GM21526 (cell line): ENCODE measurements around the gene TK2.
"Not testable (repeated sequence)": the region's sequence is repeated elsewhere in the genome, so short reads cannot be mapped to it uniquely, and the experiment has no call there.

Experiments
- ATAC-seq: cut with Tn5 transposase; IDR thresholded peaks from one replicate; pipeline ENCODE4 v1.9.1; 2021; ENCODE audit warnings: moderate library complexity; ENCODE audit not compliant: unreplicated experiment, low FRiP score

TK2 gene

DNA sequence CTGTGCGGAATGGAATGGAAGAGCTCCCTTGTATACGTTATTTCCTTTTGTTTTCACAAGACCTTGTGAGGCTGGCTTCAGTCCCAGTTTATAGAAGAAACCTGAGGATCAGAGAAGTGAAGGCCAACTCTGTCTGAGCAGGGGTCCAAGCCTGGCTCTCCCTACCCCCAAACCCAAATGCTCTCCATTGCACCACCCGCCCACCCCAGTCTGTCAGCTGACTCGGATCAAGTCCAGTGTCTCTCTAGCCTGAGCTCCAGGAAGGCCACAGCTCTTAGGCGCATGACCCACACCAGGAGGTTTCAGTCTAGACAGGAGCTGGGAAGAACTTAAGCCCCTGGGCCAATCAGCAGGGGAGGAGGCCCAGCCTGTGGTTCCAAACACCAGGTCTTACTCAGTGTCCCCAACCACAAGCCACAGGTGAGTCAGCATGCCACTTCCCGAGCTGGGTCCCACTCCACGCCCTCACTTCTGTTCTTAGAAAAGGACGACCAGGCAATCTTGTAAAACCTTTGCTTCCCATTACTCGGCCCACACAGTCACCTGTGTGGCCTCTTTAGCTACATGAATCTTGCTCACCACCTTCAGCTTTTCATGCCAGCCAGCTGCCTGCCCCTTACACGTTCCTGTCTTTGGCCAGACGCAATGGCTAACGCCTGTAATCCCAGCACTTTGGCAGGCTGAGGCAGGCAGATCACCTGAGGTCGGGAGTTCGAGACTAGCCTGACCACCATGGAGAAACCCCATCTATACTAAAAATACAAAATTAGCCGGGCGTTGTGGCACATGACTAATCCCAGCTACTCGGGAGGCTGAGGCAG is 27.8 kb downstream of the TK2 start:
- peak; percentile 48 for ATAC-seq

DNA sequence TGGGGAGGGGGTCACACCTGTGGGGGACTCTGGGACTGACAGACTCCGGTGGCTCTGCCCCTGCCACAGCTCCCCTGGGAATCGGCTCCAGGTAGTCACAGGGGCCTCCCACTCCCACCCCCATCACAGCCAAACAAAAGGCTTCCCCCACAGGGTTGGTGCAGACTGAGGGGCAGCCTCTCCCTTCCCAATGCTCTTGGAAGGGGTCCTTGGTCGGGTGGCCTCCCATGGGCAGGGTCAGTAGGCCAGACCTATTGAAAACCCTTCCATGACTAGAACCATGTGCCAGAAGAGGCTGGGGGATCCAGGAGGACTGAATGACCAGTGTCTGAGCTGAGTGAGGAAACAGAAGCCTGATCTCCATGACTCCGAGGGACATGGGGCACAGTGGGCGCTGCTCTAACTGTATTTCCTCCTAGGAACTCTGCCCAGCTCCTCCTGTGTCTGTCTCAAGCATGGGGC is 28.6 kb downstream of the TK2 start:
- ATAC-seq = no peak

DNA sequence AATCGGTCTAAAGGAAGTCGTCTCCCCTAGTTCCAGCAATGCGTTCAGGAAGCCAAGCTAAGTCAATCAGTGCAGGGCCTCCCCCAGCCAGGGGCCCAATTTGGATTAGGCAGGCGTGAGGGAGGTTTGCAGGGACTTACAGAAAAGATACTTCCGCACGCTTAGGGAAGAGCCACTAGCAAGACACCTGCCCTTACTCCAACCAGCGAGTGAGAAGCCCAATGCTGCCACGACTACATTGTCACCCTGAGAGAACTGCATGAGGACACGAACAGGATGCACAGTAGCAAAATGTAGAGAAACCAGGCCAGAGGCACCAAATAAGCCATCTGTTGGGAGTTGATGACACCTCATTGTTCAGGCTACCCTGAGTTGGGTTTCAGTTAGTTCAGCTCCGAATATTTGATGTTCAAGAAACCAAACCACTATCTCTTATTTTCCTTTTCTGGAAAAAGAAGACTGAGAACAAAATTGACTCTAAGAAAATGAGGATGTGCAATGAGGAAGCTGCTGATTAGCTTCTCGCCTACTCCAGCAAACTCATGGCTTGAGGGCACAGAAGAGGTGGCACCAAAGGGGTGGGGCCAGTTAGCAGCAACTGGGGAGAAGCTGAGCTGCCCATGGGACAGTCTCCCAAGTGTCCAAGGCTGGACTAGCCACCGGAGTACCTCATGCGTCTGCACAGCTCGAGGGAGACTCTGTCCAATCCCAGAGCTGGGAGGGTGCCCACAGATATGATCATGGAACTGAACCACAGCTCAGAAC is 29.3 kb downstream of the TK2 start:
- ATAC-seq = no peak

DNA sequence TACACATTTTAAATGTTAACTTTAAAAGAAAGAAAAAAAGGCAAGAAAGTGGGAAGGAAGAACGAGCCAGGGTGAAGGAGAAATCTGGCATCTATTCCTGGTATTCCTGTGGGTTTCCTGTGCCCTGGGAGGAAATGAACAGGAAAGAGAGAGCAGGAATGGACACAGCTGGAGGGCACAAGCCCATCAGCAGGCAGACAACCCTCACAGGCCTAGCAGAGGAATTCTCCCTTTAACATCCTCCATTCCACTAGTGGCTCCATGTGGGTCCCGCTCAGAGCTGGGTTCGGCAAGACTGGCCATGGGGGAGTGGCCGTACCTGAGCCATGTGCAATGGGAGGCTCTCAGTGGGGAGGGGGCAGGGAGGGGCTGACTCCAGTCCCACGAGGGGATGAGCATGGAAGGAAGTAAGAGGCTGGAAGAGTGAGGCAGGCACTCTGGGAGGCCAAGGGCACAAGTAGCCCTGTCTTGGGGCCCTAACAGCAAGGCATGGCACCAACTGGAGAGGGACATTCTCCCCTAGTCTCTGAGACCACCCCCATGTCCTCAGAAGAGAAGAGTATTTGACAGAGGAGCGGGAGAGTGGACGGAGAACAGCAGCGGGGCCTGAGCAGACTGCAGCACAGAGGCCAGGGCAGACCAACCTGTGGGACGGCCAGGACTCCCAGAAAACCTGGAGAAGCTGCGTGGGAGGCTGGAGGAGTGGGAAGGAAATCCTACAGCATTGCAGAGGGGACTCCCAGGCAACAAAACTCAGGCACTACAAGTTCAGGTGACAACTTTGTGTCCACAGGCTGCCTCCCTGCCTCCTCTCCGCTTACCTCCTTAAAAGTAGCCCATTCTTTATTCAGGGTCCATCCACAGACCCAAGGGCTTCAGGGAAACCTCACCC is 30.2 kb downstream of the TK2 start:
- ATAC-seq = no peak

DNA sequence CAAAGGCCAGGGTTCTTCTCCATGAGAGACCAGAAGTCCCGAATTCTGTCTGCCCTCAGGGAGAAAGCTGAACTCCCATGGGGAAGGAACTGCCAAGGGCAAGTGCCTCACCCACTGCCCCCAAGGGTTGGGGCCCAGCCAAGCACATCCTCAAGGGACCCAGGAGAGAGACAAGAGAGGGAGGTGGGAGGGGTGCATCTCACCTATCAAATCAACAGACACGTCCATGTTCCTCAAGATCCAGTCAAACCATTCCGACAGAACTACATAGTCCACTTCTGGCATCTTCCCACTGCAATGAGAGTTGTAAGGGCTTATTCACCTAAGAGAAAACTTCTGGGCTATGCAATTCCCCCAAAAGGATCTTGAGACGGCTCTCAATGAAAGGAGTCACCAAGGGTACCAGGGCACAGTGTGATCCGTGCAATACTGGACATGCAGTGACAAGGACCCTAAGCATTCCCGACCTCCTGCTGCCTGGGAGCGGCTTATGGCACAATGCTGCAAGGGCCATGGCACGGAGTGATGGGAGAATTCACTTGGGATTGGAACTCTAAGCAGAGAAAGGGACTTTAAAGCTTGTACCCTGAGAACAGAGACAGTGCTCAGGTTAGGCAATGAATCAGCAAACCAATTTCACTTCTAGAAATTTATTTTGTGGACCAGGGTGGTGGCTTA is 32.2 kb downstream of the TK2 start:
- no peak for ATAC-seq

DNA sequence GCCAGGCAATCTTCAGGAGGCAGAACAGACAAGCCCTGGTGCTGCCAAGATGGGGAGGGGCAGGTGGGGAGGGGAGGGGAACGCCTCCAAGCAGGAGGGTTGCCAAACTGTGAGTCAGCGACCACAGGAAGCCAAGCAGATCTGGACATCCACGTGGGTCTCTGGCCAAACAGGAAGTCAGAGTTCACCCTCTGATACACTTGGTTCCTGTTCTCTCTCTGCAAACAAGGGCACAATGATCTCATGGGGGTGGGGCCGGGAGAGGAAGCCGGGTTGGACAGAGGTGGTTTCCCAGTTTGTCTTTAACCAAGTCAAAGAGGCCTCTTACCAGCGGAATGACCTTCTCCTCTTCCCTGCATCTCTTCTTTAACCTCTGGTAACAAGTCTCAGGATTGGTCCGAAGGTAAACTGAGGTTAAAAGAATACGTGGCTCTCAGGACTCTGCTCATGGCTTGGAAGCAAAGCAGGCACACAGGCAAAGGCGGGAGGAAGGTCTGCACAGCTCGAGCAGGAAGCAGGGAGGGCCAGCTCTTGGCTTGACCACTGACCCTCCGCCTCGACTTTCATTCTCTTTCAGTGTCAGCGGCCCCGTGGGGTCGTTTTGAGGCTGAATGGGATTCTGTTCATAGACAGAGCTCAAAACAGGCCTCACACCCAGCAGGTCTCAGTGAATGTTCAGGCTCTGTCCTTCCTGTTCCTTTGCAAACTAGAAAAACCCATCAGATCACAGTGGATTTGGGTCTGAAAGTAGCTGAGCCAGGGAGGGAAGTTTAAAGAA is 32.9 kb downstream of the TK2 start:
- ATAC-seq = peak; percentile 94

DNA sequence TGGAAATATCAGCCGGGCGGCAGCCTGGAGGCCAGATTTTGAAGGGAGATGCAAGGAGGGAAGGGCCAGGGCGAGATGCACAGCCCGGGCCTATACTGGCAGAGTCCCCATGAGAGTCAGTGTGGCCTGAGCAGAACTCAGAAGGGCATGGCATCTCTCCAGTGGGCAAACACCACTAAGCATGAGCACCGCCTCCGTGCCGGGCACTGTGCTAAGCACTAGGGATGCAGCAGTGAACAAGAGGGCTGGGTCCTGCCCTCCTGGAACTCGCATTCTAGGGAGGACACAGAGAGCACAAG is 33.5 kb downstream of the TK2 start:
- no peak for ATAC-seq

DNA sequence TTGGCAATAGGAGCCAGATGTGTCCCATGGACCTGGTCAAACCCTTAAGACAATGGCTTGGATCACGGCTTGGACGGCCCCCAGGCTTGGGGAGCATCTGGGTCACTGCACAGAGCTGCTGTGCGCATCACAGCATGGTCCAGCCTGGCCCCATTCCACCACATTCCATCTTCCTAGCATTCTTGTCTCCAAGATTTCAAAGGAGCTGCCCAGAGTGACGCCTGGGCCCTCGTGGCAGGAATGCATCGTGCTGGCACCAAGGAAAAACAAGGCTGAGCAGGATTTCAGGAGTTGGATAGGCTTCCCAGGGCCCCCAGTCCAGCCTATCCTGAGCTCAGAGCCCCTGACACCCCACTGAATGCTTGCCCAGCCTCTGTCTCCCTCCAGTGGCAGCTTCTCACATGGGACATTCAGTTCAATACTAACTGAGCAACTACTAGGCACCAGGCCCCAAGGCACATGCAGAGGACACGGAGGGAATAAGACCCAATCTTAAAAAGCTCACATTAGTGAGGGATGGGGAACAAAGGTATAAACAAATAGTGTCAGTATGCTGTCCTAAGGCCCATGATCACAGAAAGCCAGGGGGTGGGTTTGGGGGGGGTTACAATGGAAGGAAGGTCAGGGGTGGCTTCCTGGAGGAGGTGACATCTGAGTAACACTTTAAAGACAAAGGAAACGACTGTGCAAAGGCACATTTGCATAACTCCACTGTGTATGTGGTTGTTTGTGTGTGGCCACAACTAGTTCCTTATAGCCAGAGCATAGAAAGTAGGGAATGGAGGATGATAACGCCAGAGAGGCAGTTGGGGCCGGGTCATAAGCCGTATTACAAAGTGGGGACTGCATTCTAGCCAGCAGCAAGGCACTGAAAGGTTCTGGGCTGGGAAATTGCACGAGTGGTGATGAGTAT is 34.1 kb downstream of the TK2 start:
- ATAC-seq = no peak

DNA sequence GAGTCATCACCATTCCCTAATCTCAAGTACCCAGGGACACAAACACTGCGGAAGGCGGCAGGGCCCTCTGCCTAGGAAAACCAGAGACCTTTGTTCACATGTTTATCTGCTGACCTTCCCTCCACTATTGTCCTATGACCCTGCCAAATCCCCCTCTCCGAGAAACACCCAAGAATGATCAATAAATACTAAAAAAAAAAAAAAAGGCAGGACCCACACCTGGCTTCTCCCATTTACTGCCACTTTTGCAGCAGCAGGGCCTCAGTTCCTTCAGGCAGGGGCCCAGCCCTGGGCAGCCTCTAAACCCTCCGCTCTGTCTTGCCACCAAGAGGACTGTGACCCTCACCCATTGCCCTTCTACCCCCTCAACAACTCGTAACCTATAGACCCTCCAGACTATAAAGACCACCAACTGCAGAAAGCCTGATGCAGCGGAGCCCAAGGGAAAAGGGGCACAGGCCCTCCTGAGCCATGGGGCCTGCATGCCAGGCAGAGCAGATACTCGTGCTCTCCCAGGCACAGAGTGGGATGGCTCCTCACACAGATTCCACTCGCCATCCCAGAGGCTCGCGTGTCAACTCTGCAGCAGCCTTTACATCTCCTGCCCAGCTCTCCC is 34.8 kb downstream of the TK2 start:
- not testable (repeated sequence) for ATAC-seq

DNA sequence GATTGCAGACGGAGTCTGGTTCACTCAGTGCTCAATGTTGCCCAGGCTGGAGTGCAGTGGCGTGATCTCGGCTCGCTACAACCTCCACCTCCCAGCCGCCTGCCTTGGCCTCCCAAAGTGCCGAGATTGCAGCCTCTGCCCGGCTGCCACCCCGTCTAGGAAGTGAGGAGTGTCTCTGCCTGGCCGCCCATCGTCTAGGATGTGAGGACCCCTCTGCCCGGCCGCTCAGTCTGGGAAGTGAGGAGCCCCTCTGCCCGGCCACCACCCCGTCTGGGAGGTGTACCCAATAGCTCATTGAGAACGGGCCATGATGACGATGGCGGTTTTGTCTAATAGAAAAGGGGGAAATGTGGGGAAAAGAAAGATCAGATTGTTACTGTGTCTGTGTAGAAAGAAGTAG is 35.5 kb downstream of the TK2 start:
- ATAC-seq = not testable (repeated sequence)

DNA sequence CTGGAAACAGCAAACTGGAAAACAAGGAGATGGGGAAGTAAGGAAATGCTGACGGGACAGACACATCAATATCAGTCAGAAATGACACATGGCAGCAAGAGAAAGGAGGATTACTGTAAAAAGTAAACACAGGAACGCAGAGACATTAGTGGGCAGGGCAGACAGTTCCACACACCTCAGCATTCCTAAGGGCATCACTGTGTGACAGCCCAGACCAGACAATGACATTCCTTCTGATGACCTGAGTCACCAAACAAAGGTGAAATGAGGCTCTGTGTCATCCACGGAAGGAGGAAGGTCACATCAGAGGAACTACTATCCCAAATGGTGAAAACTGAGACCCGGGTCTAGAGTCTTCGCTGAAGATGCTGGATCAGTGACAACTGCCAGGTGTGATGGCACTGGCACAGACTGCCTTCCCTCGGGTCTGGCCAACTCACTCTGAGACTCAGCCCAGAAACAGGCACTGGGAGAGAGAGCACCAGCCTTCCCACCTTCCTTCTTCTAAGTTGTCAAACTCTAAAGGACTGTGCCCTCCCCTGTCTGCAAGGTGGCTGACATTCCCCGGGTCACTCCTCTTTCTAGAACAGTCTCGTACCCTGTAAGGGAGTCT is 36.7 kb downstream of the TK2 start:
- no peak for ATAC-seq

DNA sequence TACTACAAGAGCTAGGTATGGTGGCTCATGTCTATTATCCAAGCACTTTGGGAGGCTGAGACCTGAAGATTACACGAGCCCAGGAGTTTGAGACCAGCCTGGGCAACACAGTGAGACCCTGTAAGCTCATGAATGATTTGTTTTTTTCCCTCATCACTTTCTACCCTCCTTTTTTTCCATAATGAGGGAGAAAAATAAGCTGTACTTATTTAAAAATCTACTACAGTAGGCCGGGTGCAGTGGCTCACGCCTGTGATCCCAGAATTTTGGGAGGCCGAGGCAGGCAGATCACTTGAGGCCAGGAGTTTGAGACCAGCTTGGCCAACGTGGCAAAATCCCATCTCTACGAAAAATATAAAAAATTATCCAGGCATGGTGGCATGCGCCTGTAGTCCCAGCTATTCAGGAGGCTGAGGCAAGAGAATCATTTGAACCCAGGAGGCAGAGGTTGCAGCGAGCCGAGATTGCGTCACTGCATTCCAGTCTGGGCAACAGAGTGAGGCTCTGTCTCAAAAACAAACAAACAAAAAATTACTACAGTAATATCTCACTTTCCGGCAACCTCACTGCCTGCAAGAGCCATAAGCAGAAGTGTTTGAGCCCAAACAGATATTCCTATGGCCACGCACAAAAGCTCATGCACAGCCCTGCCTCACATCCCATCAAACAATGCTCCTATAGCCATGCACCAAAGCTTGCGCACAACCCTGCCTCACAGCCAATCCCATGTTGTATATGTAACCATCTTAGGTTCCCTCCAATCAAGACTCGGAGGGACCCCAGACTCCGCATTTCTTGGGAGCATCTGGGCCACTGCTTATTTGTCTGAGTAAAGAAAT is 37.4 kb downstream of the TK2 start:
- ATAC-seq = no peak

DNA sequence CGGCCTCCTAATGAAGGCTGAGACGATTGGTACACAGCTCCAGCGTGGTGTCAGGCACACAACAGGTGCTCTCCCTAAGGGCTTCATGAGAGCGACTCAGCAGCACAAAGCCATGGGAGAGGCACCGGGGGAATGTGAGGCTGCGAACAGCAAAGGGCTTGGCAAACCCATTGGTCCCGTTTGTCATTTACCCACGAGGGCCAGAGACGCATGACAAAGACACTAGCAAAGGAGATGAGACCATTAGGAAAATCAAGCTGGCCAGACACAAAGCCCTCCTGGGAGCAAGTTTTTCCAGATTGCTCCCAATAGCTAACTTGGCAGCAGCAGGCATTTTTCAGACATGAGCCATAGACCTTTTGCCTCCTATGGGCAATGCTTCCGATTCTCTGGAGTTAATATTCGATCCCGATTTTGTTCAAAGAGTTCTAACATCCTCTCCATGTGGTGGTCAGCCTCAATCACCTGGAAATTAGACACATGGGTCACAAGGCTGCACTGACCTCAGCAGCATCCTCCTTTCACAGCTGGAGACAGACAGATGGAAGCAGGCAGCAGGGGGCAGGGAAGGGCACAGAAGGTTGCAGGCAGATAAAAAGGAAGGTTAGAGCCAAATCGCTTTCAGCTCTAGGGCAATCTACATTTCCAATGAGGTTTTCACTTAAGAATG is 38.2 kb downstream of the TK2 start:
- no peak for ATAC-seq

DNA sequence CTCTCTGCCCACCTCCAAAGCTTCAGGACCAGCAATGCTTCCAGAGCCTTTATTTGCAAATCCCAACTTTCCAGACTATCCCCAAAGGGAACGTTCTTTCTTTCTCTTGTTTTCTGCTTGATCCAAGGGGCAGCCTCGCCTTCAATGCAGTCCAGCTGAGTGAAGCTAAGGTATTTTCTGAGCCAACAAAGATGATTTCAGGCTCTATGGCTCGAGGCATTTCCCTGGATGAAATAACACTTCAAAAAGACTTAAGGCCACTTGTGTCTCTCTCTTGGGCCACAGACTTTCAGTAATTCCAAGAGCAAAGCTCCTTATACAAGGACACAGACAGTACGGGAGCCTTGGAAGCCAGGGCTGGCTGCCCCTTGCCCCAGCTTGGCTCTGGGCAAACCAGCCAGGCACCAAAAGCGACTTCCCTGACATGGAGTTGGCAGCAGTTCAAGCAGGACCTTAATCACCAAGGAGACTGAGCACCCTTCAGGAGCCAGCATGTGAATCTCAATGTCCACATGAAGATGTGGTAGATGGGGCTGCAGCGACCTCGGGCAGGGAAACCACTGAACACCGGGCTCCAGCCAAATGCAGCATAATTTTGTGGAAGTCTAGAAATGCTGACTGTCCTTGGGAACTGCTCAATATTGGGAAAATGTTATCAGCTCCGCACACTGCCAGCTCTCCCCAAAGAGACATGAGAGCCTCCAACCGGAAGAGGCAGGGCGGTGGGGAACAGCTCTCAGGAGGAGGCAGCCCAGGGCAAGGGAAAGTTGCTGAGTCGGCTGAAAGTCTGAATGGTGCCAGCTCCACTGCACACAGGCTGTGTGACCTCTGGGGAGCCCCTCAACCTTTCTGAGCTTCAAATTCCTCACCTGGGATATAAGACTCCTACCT is 39.0 kb downstream of the TK2 start:
- ATAC-seq = no peak

DNA sequence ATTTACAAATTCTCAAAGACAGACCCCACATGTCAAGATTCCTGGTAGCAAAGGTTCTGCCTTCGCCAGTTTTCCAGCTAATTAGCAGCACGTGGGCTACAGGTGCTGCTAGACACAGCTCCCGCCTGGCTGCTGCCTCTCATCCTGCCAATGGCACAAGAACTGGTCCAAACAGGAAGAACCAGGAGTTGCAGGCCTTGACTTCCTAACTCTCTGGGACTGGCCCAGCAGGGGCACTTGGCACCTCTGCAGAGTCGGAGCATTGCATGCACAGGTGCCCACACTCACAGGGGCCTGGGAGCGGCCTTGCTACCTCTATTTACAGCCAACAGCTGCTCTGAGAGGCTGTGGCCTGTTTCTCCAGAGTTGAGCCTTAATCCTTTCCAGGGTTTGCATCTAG is 39.6 kb downstream of the TK2 start:
- ATAC-seq = no peak

DNA sequence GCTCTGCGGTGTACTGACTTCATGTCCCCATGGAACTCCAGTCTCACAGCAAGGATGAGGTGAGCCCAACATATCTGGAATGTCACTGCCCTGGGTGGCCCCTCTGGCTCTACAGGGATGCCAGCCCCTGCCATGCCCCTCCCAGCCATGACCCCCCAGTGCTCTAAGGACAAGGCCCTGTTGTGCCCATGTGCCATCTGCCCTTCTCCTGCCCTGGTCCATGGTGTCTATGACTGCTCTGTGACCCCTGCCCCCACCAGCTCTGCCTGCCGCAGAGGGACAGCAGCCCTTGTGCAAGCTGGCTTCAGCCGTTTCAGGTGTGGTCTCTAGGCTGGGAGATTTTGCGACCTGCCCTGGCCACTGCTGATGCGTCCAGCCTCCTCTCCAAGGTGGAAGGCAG is 40.3 kb downstream of the TK2 start:
- ATAC-seq = no peak
